Measurements from ENCODE around the gene NUDT8. TPM values are rescaled to one million over a fixed set of nuclear protein-coding genes. Genes with fewer than 3 reads are reported as not detected.
A peak's percentile ranks its signal among the peaks of the same experiment; 100 is the strongest.

Gene NUDT8, protein sequence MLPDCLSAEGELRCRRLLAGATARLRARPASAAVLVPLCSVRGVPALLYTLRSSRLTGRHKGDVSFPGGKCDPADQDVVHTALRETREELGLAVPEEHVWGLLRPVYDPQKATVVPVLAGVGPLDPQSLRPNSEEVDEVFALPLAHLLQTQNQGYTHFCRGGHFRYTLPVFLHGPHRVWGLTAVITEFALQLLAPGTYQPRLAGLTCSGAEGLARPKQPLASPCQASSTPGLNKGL
- total RNA-seq = 10 to 100 TPM in 1 of 2 donors, 1 to 10 TPM in 1; 6.3 to 19.9 TPM
- polyA plus RNA-seq = 10 to 100 TPM; 12.1 to 22.3 TPM
- long read RNA-seq, donor 1, transcript NUDT8-202 (4 exons, 728 nt) = major isoform, 6 of 7 reads
- long read RNA-seq, donor 1, partial matches to known transcripts = 0 of 7 reads
- long read RNA-seq, donor 1, other reads (novel, unspliced or antisense) = 0 of 7 reads
- long read RNA-seq, donor 2, partial matches to known transcripts = 0 of 4 reads
- long read RNA-seq, donor 2, other reads (novel, unspliced or antisense) = 0 of 4 reads
- long read RNA-seq, donor 3, partial matches to known transcripts = 0 of 3 reads
- long read RNA-seq, donor 3, other reads (novel, unspliced or antisense) = 0 of 3 reads
- long read RNA-seq, donor 4, partial matches to known transcripts = 0 of 5 reads
- long read RNA-seq, donor 4, other reads (novel, unspliced or antisense) = 0 of 5 reads
- long read RNA-seq, donor 5, transcript NUDT8-202 (4 exons, 728 nt) = major isoform, 7 of 10 reads
- long read RNA-seq, donor 5, partial matches to known transcripts = 0 of 10 reads
- long read RNA-seq, donor 5, other reads (novel, unspliced or antisense) = 0 of 10 reads

DNA sequence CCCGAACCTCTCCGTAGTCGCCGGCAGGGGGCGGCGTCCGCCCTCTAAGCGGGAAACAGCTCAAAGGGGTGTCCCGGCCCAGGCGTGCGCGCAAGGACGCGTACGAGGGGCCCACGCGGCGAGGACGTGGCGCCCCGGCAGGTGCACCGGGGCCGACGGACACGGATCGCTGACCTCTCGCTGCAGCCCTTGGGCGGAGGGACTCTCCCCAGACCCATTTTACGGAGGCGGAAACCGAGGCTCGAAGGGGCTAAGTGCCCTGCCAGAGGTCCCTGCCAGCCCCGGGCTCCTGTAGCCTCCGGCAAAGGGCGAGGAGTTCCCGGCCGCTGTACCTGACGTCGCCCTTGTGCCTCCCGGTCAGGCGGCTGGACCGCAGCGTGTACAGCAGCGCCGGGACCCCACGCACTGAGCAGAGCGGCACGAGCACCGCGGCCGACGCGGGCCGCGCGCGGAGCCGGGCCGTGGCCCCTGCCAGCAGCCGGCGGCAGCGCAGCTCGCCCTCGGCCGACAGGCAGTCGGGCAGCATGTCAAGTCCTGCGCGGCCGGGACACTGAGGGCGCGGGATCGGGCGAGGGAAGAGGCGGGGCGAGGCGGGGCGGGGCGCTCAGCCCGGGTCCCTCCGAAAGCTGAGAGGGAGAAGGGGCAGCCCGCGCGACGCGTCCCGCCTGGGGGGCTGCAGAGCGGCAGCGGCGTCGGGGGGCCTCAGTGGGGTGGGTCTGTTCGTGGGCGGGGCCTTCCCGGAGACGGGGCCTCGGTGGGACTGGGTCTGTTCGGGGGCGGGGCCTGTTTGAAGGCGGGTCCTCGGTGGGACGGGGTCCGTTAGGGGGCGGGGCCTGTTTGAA lies at the start of gene NUDT8:
Gene NUDT8, minus strand, starts transcription at position 552 of the 842 bp plus-strand sequence. Its CDS starts 26 bp downstream, at position 526.
- H3K27ac ChIP-seq (ENCODE audit: low read depth in 1 of 2, low read length in 1 of 2) = peak within 1 kb of the TSS; percentile 88 to 94
- peak within 1 kb of the TSS; percentile 63 to 82 for H3K9ac ChIP-seq (ENCODE audit: insufficient read depth in 1 of 2, low read length in 2 of 2)
- peak within 1 kb of the TSS; percentile 47 for H3K4me3 ChIP-seq
- DNase-seq (peak; percentile 71 to 81 (median 78)), ATAC-seq (ENCODE audit: insufficient read depth, low FRiP score) (peak; percentile 59)
- H3K9me3 ChIP-seq (ENCODE audit: control insufficient read depth in 4 of 4, insufficient read depth in 3 of 4, low read length in 3 of 4) = no peaks in the 10 kb centered on the region
- no peaks in the 10 kb centered on the region for H3K36me3 ChIP-seq (ENCODE audit: control insufficient read depth in 4 of 4, insufficient read depth in 4 of 4, low read length in 4 of 4)
- H3K27me3 ChIP-seq (ENCODE audit: control insufficient read depth in 3 of 3, insufficient read depth in 3 of 3, low read length in 2 of 3) = no peaks in the 10 kb centered on the region
- H3K4me1 ChIP-seq (ENCODE audit: control insufficient read depth in 5 of 5, insufficient read depth in 5 of 5, low read length in 5 of 5) = peaks cover 0 to 8% (median 4%) of the 10 kb centered on the region in 5 donors
- 0 to 1% methylated on average over 70 to 102 of the region's 102 CpGs for WGBS, 2 donors
- TF ChIP-seq, protein P1, sequence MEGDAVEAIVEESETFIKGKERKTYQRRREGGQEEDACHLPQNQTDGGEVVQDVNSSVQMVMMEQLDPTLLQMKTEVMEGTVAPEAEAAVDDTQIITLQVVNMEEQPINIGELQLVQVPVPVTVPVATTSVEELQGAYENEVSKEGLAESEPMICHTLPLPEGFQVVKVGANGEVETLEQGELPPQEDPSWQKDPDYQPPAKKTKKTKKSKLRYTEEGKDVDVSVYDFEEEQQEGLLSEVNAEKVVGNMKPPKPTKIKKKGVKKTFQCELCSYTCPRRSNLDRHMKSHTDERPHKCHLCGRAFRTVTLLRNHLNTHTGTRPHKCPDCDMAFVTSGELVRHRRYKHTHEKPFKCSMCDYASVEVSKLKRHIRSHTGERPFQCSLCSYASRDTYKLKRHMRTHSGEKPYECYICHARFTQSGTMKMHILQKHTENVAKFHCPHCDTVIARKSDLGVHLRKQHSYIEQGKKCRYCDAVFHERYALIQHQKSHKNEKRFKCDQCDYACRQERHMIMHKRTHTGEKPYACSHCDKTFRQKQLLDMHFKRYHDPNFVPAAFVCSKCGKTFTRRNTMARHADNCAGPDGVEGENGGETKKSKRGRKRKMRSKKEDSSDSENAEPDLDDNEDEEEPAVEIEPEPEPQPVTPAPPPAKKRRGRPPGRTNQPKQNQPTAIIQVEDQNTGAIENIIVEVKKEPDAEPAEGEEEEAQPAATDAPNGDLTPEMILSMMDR (IDR thresholded peaks at IDR 0.05; ENCODE audit: control extremely low read depth, extremely low read depth) = peak; percentile 60

DNA sequence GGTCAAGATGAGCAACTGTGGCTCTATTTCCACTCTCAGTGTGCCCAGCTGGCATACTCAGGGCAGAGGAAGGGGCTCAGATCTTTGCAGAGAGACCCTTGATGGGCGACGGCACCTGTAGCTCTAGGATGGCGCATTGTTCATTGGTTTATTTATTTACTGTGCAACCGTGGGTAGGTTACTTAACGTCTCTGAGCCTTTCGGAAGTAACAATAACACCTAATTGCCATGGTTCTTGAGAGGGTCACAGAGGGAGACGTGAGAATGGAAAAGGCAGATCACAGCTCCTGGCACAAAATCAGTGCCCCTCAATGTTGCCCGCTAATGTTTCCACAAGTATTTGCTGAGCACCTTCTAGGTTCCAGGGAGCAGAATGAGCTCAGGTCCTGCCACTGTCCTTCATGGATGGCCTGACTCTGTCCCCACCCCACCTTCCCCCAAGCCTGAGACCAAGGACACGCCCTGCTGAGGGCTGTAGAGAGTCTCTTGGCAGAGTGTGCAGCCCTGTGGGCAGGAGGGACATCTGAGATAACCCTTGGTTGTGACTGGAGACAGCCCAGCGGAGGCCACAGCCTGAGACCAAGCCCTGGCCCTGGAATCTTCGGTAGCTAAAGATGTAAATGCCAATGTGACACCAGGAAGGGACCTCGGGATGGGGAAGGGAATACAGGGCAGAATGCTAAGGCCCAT lies 45.5 kb upstream of the NUDT8 start:
- DNase-seq (no peak), ATAC-seq (ENCODE audit: insufficient read depth, low FRiP score) (no peak)
- Histone ChIP-seq H3K9me3 (ENCODE audit: control insufficient read depth in 4 of 4, insufficient read depth in 3 of 4, low read length in 3 of 4) (peaks cover 0 to 7% (median 0%) of the 10 kb centered on the region in 4 donors), H3K4me3 (no peak overlapping the region), H3K4me1 (ENCODE audit: control insufficient read depth in 5 of 5, insufficient read depth in 5 of 5, low read length in 5 of 5) (peaks cover 0 to 15% (median 0%) of the 10 kb centered on the region in 5 donors), H3K27ac (ENCODE audit: low read depth in 1 of 2, low read length in 1 of 2) (peak overlapping the region in 1 of 2 donors; percentile 42), H3K36me3 (ENCODE audit: control insufficient read depth in 4 of 4, insufficient read depth in 4 of 4, low read length in 4 of 4) (no peaks in the 10 kb centered on the region), H3K9ac (ENCODE audit: insufficient read depth in 1 of 2, low read length in 2 of 2) (peak overlapping the region in 1 of 2 donors; percentile 23), H3K27me3 (ENCODE audit: control insufficient read depth in 3 of 3, insufficient read depth in 3 of 3, low read length in 2 of 3) (no peaks in the 10 kb centered on the region)
- WGBS, 2 donors = 82 to 92% methylated on average over 12 of the region's 12 CpGs
- TF ChIP-seq, protein P1 (IDR thresholded peaks at IDR 0.05; ENCODE audit: control extremely low read depth, extremely low read depth) = no peak

DNA sequence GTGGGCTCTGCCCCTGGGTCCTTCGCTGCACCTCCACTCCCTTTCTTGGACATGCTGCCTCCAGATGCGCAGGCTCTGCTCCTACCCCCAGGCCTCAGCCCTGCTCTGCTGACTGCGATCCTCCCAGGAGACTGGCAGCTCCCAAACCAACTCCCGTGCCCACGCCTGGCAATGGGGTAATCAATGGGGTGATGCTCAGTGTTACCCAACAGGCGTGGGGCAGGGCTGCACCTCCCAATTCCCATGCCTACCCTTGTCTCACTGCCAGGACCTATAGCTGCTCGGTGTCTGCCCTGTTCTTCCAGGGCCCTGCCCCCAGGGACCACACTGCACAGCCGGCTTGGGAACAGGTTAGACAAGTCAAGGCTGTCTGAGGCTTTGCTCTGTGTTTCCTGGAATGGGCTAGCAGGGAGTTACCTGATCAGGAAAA lies 44.7 kb upstream of the NUDT8 start, which contains the start of gene ALDH3B2:
Gene ALDH3B2, minus strand, starts transcription at position 182 of the 430 bp plus-strand sequence. CDS start 7,688 bp downstream, outside the sequence.
- Histone ChIP-seq H3K27me3 (ENCODE audit: control insufficient read depth in 3 of 3, insufficient read depth in 3 of 3, low read length in 2 of 3) (no peaks in the 10 kb centered on the region), H3K9me3 (ENCODE audit: control insufficient read depth in 4 of 4, insufficient read depth in 3 of 4, low read length in 3 of 4) (peaks cover 0 to 7% (median 0%) of the 10 kb centered on the region in 4 donors), H3K36me3 (ENCODE audit: control insufficient read depth in 4 of 4, insufficient read depth in 4 of 4, low read length in 4 of 4) (no peaks in the 10 kb centered on the region), H3K4me3 (no peak within 1 kb of the TSS), H3K27ac (ENCODE audit: low read depth in 1 of 2, low read length in 1 of 2) (peak within 1 kb of the TSS in 1 of 2 donors; percentile 42), H3K9ac (ENCODE audit: insufficient read depth in 1 of 2, low read length in 2 of 2) (peak within 1 kb of the TSS; percentile 2 to 23), H3K4me1 (ENCODE audit: control insufficient read depth in 5 of 5, insufficient read depth in 5 of 5, low read length in 5 of 5) (peaks cover 0 to 15% (median 0%) of the 10 kb centered on the region in 5 donors)
- WGBS, 2 donors = 71 to 82% methylated on average over 8 of the region's 8 CpGs
- TF ChIP-seq, protein P1 (IDR thresholded peaks at IDR 0.05; ENCODE audit: control extremely low read depth, extremely low read depth) = no peak
- peak; percentile 68 to 81 (median 75) for DNase-seq
- ATAC-seq (ENCODE audit: insufficient read depth, low FRiP score) = peak; percentile 72

Data from lung (tissue), 16 donors.